IPS-20b (cell line): ENCODE measurements around the gene PHYHIPL.

Experiments
- H3K27ac ChIP-seq: one replicate; pipeline ENCODE4 v1.5.1; 2013; ENCODE audit warnings: low read length
- H3K27me3 ChIP-seq: 2 replicates; pipeline ENCODE4 v1.6.1; 2013; ENCODE audit warnings: mild to moderate bottlenecking, low read length, inconsistent platforms; ENCODE audit not compliant: insufficient read depth
- H3K36me3 ChIP-seq: 2 replicates; pipeline ENCODE4 v1.6.1; 2013; ENCODE audit warnings: low read depth, mild to moderate bottlenecking, inconsistent platforms, low read length, moderate library complexity; ENCODE audit not compliant: insufficient read depth
- H3K4me1 ChIP-seq: 2 replicates; pipeline ENCODE4 v1.6.1; 2013; ENCODE audit warnings: mild to moderate bottlenecking, control low read depth, inconsistent platforms, low read length, moderate library complexity; ENCODE audit not compliant: insufficient read depth
- H3K4me3 ChIP-seq: 2 replicates; pipeline ENCODE4 v1.5.1; 2013; ENCODE audit warnings: mild to moderate bottlenecking, low read length, inconsistent platforms
- H3K9ac ChIP-seq: 2 replicates; pipeline ENCODE4 v1.6.1; 2013; ENCODE audit warnings: low read depth, mild to moderate bottlenecking, inconsistent platforms, low read length, moderate library complexity
- H3K9me3 ChIP-seq: 2 replicates; pipeline ENCODE4 v1.6.1; 2013; ENCODE audit warnings: mild to moderate bottlenecking, low read depth, low read length, inconsistent platforms; ENCODE audit not compliant: insufficient read depth

The PHYHIPL gene

DNA sequence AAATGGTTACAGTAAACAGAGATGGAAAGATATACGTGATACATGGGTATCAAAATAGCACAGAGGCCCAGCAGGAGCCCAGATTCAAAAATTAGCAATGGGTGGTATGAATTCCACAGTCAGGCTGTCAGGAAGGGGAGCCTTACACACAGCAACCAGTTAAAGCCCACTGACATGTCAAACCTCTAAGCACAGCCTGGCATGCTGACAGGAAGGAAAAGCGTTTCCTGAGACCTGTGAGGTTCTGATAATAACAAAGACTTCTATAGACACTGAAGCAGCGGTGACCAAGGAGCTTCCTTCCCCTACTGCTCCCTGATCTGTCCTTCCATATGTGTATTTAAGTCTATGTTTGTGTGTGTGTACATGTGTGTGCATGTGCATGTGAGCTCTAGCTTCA lies 89.9 kb downstream of the PHYHIPL start:
- H3K4me3 ChIP-seq = no peak overlapping the region
- H3K36me3 ChIP-seq = no peaks in the 10 kb centered on the region
- no peak overlapping the region for H3K9ac ChIP-seq
- no peaks in the 10 kb centered on the region for H3K27me3 ChIP-seq
- H3K4me1 ChIP-seq = no peaks in the 10 kb centered on the region
- H3K9me3 ChIP-seq = no peaks in the 10 kb centered on the region
- no peak overlapping the region for H3K27ac ChIP-seq

DNA sequence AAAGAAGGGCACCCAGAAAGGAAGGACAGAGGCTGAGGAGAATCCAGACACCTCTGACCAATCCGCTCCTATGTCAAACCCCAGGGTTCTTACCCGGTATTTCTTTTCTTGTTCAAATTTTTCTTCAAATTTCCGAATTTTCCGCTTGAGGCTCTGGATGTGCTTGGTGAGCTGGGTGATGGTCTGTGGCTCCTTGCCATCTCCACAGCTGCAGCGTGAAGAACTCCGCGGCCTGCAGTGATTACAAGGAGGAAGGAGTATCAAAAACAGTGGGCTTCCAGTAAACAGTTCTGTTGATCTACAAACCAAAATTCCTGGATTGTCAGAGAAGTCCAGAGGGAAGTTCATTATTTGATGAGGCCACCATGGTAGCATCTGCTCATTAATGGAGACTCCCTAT lies 92.0 kb downstream of the PHYHIPL start:
- no peak overlapping the region for H3K27ac ChIP-seq
- H3K4me3 ChIP-seq = no peak overlapping the region
- H3K9me3 ChIP-seq = no peaks in the 10 kb centered on the region
- no peaks in the 10 kb centered on the region for H3K4me1 ChIP-seq
- no peaks in the 10 kb centered on the region for H3K27me3 ChIP-seq
- H3K9ac ChIP-seq = no peak overlapping the region
- no peaks in the 10 kb centered on the region for H3K36me3 ChIP-seq

DNA sequence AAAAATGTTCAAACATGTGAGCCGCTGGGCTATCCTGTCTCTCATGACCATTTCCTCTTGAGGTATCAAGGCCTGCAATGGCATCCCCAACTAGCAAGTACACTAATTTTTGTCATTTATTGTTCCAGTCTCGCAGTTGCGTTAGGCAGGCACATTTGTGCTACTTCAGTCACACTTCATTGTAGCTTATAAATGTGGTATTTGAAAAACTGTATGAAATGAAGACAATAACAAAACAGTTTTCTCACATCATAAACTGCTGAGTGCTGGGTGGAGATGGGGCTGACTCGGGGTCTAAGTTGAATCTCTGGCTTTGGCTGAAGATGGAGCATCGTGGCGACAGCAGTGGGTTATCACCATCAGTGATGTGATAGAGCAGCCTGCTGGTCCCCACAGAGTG lies 93.2 kb downstream of the PHYHIPL start:
- no peak overlapping the region for H3K4me3 ChIP-seq
- no peak overlapping the region for H3K9ac ChIP-seq
- no peaks in the 10 kb centered on the region for H3K4me1 ChIP-seq
- H3K27ac ChIP-seq = no peak overlapping the region
- no peaks in the 10 kb centered on the region for H3K27me3 ChIP-seq
- no peaks in the 10 kb centered on the region for H3K9me3 ChIP-seq
- no peaks in the 10 kb centered on the region for H3K36me3 ChIP-seq

DNA sequence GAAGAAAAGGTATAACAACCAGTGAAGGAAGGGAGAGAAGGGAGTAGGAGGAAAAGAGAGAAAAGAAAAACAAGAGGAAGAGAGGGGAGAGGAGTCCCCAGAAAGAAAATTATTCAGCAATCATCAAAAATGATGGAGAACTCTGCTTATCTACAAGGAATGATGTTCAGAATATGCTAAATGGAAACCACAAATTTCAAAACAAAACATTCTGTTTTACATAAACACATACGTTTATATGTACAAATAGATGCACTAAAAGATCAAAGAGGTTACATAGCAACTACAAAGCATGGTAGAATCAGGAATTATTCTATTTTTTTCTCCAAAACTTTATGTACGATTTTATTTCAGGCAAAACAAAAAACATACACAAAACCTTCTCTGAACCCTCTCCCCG lies 94.0 kb downstream of the PHYHIPL start:
- Histone ChIP-seq H3K36me3 (no peaks in the 10 kb centered on the region), H3K27me3 (no peaks in the 10 kb centered on the region), H3K4me3 (no peak overlapping the region), H3K4me1 (no peaks in the 10 kb centered on the region), H3K9ac (no peak overlapping the region), H3K9me3 (no peaks in the 10 kb centered on the region), H3K27ac (no peak overlapping the region)

DNA sequence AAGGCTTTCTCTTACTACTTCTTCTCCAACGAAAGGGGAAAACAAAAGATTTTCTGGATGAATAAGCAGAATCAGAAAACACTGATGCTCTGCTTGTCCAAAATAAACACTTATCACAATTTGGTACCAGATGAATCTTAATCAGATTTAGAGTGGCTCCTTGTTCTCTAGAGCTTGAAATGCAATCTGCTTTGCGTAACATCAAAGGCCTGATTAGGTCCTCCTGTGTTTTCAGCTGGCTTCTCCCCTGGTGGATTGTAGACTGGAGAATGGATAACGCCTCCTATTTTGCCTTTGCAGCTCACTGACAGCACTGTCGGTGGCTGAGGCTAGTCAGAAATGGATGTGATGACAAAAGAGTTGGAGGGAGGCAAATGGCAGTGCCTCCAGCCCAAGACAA lies 94.7 kb downstream of the PHYHIPL start:
- Histone ChIP-seq H3K27ac (no peak overlapping the region), H3K4me1 (no peaks in the 10 kb centered on the region), H3K36me3 (no peaks in the 10 kb centered on the region), H3K9ac (no peak overlapping the region), H3K9me3 (no peaks in the 10 kb centered on the region), H3K27me3 (no peaks in the 10 kb centered on the region), H3K4me3 (no peak overlapping the region)

DNA sequence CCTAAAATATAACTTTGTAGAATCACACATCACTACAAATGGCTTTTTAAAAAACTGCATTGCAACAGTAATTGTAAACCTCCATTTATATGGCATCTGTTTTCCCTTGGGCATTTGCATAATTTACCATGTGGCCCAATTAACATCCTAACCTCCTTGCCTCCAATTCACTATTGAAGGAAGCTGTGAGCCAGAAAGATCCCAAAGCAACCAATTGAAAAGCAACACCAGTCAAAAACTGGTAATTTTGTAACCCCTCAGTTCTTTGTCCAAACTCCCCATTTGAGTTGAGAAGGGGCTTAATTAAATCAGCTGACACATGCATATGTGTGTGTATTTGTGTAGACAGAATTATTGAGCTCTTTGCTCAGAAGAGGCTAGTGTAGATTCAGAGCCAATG lies 95.6 kb downstream of the PHYHIPL start:
- Histone ChIP-seq H3K9me3 (no peaks in the 10 kb centered on the region), H3K9ac (no peak overlapping the region), H3K4me1 (no peaks in the 10 kb centered on the region), H3K36me3 (no peaks in the 10 kb centered on the region), H3K4me3 (no peak overlapping the region), H3K27me3 (no peaks in the 10 kb centered on the region), H3K27ac (no peak overlapping the region)

DNA sequence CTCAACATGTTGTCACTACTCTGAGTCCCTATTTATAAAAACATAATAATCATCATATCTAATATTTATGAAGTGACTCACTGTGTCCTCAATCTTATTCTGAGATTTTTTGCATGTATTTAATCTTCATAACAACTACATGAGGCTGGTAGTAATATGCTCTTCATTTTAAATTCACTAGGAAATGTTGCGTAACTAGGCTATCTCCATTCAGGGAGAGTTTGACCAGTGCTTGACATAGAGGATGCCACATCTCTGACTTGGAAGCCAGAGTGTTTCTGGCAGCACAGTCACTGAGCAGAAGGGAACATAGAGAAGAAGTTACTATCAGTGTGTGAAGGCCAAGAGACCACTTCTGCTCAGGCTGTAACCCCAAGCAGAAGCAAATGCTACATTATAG lies 97.0 kb downstream of the PHYHIPL start:
- H3K9me3 ChIP-seq = no peaks in the 10 kb centered on the region
- no peak overlapping the region for H3K27ac ChIP-seq
- H3K4me3 ChIP-seq = no peak overlapping the region
- no peaks in the 10 kb centered on the region for H3K27me3 ChIP-seq
- H3K36me3 ChIP-seq = no peaks in the 10 kb centered on the region
- no peaks in the 10 kb centered on the region for H3K4me1 ChIP-seq
- no peak overlapping the region for H3K9ac ChIP-seq

DNA sequence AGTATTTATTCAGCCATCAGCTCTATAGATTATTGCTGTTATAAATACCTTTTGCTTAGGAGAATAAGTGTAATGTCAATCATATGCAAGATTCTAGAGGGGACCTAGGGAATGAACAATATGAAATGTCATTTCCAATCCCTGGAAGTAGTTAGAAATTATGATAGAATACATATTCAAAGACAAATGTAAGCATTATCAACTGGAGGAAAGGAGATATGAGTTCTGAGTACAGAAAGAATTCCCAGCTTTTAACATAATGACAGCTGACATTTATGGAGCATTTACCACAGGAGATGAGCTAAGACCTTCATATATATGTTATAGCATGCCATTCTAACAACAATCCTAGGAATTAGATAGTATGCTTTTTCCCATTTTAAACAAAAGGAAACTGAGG lies 99.7 kb downstream of the PHYHIPL start:
- no peak overlapping the region for H3K27ac ChIP-seq
- no peaks in the 10 kb centered on the region for H3K36me3 ChIP-seq
- no peak overlapping the region for H3K4me3 ChIP-seq
- H3K27me3 ChIP-seq = no peaks in the 10 kb centered on the region
- no peak overlapping the region for H3K9ac ChIP-seq
- H3K4me1 ChIP-seq = no peaks in the 10 kb centered on the region
- H3K9me3 ChIP-seq = no peaks in the 10 kb centered on the region

DNA sequence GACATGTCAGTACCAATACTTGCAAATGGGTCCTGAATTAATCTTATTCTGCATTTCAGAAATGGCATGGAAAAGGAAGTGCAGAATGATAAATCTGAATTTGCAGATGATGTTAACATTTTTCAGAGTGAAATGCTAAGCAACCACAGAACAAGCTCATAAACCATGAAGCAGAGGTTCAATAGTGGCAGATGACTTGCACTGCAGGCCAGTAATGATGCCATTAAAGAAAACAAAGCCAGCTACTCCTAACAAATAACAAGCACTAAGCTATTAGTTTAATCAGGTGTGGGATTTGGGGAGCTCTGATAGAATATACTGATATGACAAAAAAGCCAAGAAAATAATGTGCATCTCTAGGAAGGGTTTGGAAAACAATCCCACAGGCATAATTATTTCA lies 100.5 kb downstream of the PHYHIPL start:
- H3K4me3 ChIP-seq = no peak overlapping the region
- no peaks in the 10 kb centered on the region for H3K36me3 ChIP-seq
- no peaks in the 10 kb centered on the region for H3K9me3 ChIP-seq
- H3K9ac ChIP-seq = no peak overlapping the region
- H3K4me1 ChIP-seq = no peaks in the 10 kb centered on the region
- no peak overlapping the region for H3K27ac ChIP-seq
- no peaks in the 10 kb centered on the region for H3K27me3 ChIP-seq

DNA sequence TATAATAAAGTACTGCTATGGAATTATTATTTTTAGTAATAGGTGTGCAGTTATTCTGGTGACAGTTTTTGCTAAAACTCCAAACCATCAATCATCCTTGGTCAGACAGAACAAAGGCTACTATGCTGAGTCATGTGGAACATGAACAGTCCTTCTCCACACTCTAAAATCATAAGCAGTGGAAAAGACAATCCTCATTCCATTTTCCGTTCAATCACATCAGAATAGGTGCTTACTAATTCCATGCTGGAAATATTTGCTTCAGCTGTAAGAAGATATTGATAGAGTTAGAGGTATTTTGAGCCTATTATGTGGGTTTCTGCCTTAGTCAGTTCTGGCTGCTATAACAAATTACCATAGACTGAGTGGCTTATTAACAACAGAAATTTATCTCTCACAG lies 103.0 kb downstream of the PHYHIPL start:
- no peaks in the 10 kb centered on the region for H3K36me3 ChIP-seq
- H3K9me3 ChIP-seq = no peaks in the 10 kb centered on the region
- H3K4me3 ChIP-seq = no peak overlapping the region
- no peak overlapping the region for H3K27ac ChIP-seq
- peaks cover 4% of the 10 kb centered on the region for H3K4me1 ChIP-seq
- no peak overlapping the region for H3K9ac ChIP-seq
- H3K27me3 ChIP-seq = no peaks in the 10 kb centered on the region

DNA sequence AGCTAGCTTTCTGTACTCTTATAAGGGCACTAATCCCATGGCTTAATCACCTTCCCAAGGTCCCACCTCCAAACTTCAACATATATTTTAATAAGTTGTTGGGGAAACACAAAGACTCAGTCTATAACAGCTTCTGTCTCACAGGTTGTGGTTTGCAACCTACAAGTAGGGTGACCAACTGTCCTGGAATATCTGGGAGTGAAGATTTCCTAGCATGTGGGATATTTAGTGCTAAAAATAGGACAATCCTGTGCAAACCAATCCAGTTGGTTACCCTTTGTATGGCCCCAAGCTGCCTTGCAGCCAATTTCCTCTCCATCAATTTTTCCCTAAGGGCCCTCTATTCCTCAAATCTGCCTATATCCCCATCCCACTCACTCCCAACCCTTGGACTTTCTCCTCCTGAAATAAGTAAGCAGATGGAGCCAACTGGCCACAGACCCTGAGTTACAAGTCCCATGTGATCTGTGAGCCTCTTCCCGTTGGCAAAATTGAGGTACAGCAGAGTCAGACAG lies 103.6 kb downstream of the PHYHIPL start:
- no peak overlapping the region for H3K9ac ChIP-seq
- H3K36me3 ChIP-seq = no peaks in the 10 kb centered on the region
- H3K27ac ChIP-seq = no peak overlapping the region
- H3K4me3 ChIP-seq = no peak overlapping the region
- peaks cover 4% of the 10 kb centered on the region for H3K4me1 ChIP-seq
- H3K27me3 ChIP-seq = no peaks in the 10 kb centered on the region
- no peaks in the 10 kb centered on the region for H3K9me3 ChIP-seq

DNA sequence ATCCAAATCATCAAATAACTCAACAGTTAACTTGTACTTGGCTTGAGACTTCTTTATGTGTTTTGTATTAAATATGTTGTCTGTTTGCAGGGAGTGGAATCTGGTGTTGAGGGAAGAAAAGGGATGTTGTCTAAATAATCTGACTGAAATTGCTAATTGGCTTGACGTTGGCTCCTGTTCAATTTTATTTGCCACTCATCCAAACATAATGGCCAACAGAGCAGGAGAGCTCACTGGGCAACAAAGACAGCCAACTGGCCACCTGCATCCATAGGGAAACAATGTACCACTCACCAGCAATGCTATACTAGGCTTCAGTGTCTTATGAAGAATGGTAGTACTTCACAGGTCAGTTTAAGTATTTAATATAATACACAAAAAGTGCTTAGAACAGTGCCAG lies 105.4 kb downstream of the PHYHIPL start:
- Histone ChIP-seq H3K4me3 (no peak overlapping the region), H3K27ac (no peak overlapping the region), H3K36me3 (no peaks in the 10 kb centered on the region), H3K9ac (no peak overlapping the region), H3K27me3 (no peaks in the 10 kb centered on the region), H3K9me3 (no peaks in the 10 kb centered on the region), H3K4me1 (peaks cover 4% of the 10 kb centered on the region)
